HepG2 (cell line): ENCODE measurements around the gene OPRD1.

Experiments used
- BHLHE40 ChIP-seq: IDR thresholded peaks from 2 replicates; pipeline ENCODE4 v1.6.1; 2011; ENCODE audit warnings: low read length, improper control_type of control experiment
- CTCF ChIP-seq: sonication (generic); formaldehyde crosslinking; IDR thresholded peaks from 2 replicates; pipeline ENCODE4 v1.5.0; 2020; ENCODE audit warnings: mild to moderate bottlenecking, missing genetic modification reagents, moderate library complexity
- MAZ ChIP-seq, 2 experiments: sonication (generic) in 1 of 2; formaldehyde crosslinking in 1 of 2; IDR thresholded peaks; 2 replicates each; pipeline versions ENCODE4 v1.5.0 to v1.6.1; 2012 to 2020; ENCODE audit warnings: low read depth in 2 of 2, mild to moderate bottlenecking in 2 of 2, borderline replicate concordance in 1 of 2, improper control_type of control experiment in 1 of 2, low read length in 1 of 2, missing genetic modification reagents in 1 of 2, moderate library complexity in 1 of 2
- NR2C2 ChIP-seq: sonication (generic); formaldehyde crosslinking; IDR thresholded peaks from 2 replicates; pipeline ENCODE4 v1.4.0; 2020; ENCODE audit warnings: missing genetic modification reagents, mild to moderate bottlenecking, moderate library complexity, borderline replicate concordance
- THAP8 ChIP-seq: sonication (generic); formaldehyde crosslinking; IDR thresholded peaks from 2 replicates; pipeline ENCODE4 v1.5.1; 2020; ENCODE audit warnings: missing genetic modification reagents, mild to moderate bottlenecking, borderline replicate concordance
- ZFP1 ChIP-seq: IDR thresholded peaks from 2 replicates; pipeline ENCODE4 v1.6.1; 2016
- ZNF143 ChIP-seq: sonication (generic); formaldehyde crosslinking; IDR thresholded peaks from 2 replicates; pipeline ENCODE4 v1.4.0; 2020; ENCODE audit warnings: missing genetic modification reagents
- TF ChIP-seq, protein P1 (sequence below): sonication (generic); formaldehyde crosslinking; IDR thresholded peaks from 2 replicates; pipeline ENCODE4 v1.4.0; 2020; ENCODE audit warnings: missing genetic modification reagents, mild to moderate bottlenecking, borderline replicate concordance

GRCh38 chr1:28776341-28776740, 35.6 kb upstream of the OPRD1 start:
- TF ChIP-seq, protein P1, sequence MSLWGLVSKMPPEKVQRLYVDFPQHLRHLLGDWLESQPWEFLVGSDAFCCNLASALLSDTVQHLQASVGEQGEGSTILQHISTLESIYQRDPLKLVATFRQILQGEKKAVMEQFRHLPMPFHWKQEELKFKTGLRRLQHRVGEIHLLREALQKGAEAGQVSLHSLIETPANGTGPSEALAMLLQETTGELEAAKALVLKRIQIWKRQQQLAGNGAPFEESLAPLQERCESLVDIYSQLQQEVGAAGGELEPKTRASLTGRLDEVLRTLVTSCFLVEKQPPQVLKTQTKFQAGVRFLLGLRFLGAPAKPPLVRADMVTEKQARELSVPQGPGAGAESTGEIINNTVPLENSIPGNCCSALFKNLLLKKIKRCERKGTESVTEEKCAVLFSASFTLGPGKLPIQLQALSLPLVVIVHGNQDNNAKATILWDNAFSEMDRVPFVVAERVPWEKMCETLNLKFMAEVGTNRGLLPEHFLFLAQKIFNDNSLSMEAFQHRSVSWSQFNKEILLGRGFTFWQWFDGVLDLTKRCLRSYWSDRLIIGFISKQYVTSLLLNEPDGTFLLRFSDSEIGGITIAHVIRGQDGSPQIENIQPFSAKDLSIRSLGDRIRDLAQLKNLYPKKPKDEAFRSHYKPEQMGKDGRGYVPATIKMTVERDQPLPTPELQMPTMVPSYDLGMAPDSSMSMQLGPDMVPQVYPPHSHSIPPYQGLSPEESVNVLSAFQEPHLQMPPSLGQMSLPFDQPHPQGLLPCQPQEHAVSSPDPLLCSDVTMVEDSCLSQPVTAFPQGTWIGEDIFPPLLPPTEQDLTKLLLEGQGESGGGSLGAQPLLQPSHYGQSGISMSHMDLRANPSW = no peak
- no peak for TF ChIP-seq ZFP1 (CRISPR knock-in tag)
- no peak for TF ChIP-seq THAP8 (CRISPR knock-in tag)
- no peak for TF ChIP-seq NR2C2 (CRISPR knock-in tag)
- no peak for TF ChIP-seq MAZ (IDR thresholded peaks at IDR 0.05; ENCODE audit: borderline replicate concordance, low read depth, low read length)
- no peak for TF ChIP-seq MAZ (CRISPR knock-in tag; IDR thresholded peaks at IDR 0.05; ENCODE audit: low read depth)
- TF ChIP-seq BHLHE40 = no peak
- no peak for TF ChIP-seq CTCF (CRISPR knock-in tag)
- TF ChIP-seq ZNF143 (CRISPR knock-in tag) = no peak
